K562 (cell line): Measurements from ENCODE around the gene ARHGEF12. TPM values are rescaled to one million over a fixed set of nuclear protein-coding genes. Genes with fewer than 3 reads are reported as not detected.

ENCODE experiments used
- ATF7 ChIP-seq: fragments of 450-650 bp; IDR thresholded peaks from 2 replicates; pipeline ENCODE4 v1.7.1; 2014; ENCODE audit warnings: mild to moderate bottlenecking, moderate library complexity
- BMI1 ChIP-seq: fragments of 150-350 bp; IDR thresholded peaks from 2 replicates; pipeline ENCODE4 v1.6.1; 2014; ENCODE audit warnings: low read length
- CTCFL ChIP-seq: IDR thresholded peaks from 2 replicates; pipeline ENCODE4 v1.6.1; 2011; ENCODE audit warnings: borderline replicate concordance, low read depth, mild to moderate bottlenecking, moderate library complexity, low read length; ENCODE audit not compliant: insufficient read depth, poor library complexity, severe bottlenecking
- CXXC5 ChIP-seq: fragments of 250-450 bp; sonication (Bioruptor Pico); IDR thresholded peaks from 2 replicates; pipeline ENCODE4 v1.8.0; 2022; ENCODE audit warnings: inconsistent platforms, mild to moderate bottlenecking, moderate library complexity
- ELK3 ChIP-seq: fragments of 450-650 bp; formaldehyde crosslinking; IDR thresholded peaks from 2 replicates; pipeline ENCODE4 v1.4.0; 2020; ENCODE audit warnings: mild to moderate bottlenecking
- GABPB1 ChIP-seq: sonication (generic); formaldehyde crosslinking; IDR thresholded peaks from 2 replicates; pipeline ENCODE4 v1.8.0; 2022; ENCODE audit warnings: mild to moderate bottlenecking, missing genetic modification reagents
- HDAC3 ChIP-seq: fragments of 450-650 bp; IDR thresholded peaks from 2 replicates; pipeline ENCODE4 v1.6.1; 2018; ENCODE audit warnings: borderline replicate concordance, mild to moderate bottlenecking, moderate library complexity; ENCODE audit not compliant: partially characterized antibody
- ID3 ChIP-seq, 2 experiments: fragments of 250-450 bp in 1 of 2; fragments of 450-650 bp in 1 of 2; sonication (Bioruptor Pico) in 1 of 2; IDR thresholded peaks; 2 replicates each; pipeline versions ENCODE4 v1.6.1 to v1.8.0; 2016 to 2021; ENCODE audit warnings: mild to moderate bottlenecking in 2 of 2, moderate library complexity in 2 of 2, missing compliant biosample characterization in 1 of 2, missing genetic modification characterization in 1 of 2
- KDM4B ChIP-seq, 2 experiments: fragments of 450-650 bp in 1 of 2; sonication (generic) in 1 of 2; IDR thresholded peaks; 2 replicates each; pipeline ENCODE4 v1.6.1; 2016 to 2017; ENCODE audit warnings: borderline replicate concordance in 2 of 2, antibody characterized with exemption in 1 of 2, low read depth in 1 of 2, mild to moderate bottlenecking in 1 of 2
- KHSRP ChIP-seq: fragments of 450-650 bp; IDR thresholded peaks from 2 replicates; pipeline ENCODE4 v1.6.1; 2017
- MTA3 ChIP-seq: fragments of 450-650 bp; formaldehyde crosslinking; IDR thresholded peaks from 2 replicates; pipeline ENCODE4 v1.6.1; 2017; ENCODE audit warnings: mild to moderate bottlenecking, borderline replicate concordance
- POLR2G ChIP-seq: fragments of 200-400 bp; formaldehyde crosslinking; IDR thresholded peaks from 2 replicates; pipeline ENCODE4 v1.6.1; 2017; ENCODE audit warnings: low read depth, mild to moderate bottlenecking, antibody characterized with exemption, low read length, moderate library complexity
- SMAD4 ChIP-seq: fragments of 250-450 bp; sonication (Bioruptor Pico); conservative IDR thresholded peaks from 2 replicates; pipeline ENCODE4 v1.8.0; 2021; ENCODE audit warnings: inconsistent platforms, mild to moderate bottlenecking, moderate library complexity
- ZBTB17 ChIP-seq: fragments of 450-650 bp; formaldehyde crosslinking; IDR thresholded peaks from 2 replicates; pipeline ENCODE4 v1.4.0; 2020; ENCODE audit warnings: mild to moderate bottlenecking
- ZBTB7A ChIP-seq: IDR thresholded peaks from 2 replicates; pipeline ENCODE4 v1.6.1; 2011; ENCODE audit warnings: low read depth, mild to moderate bottlenecking, low read length, moderate library complexity, borderline replicate concordance; ENCODE audit not compliant: control insufficient read depth
- ZNF133 ChIP-seq: fragments of 250-450 bp; sonication (Bioruptor Pico); IDR thresholded peaks from 2 replicates; pipeline ENCODE4 v1.4.0; 2020; ENCODE audit warnings: mild to moderate bottlenecking
- ZNF184 ChIP-seq: sonication (generic); formaldehyde crosslinking; IDR thresholded peaks from 2 replicates; pipeline ENCODE4 v1.5.0; 2020; ENCODE audit warnings: missing genetic modification reagents
- ZNF217 ChIP-seq: sonication (generic); formaldehyde crosslinking; IDR thresholded peaks from 2 replicates; pipeline ENCODE4 v1.8.0; 2022; ENCODE audit warnings: mild to moderate bottlenecking, missing genetic modification reagents
- polyA plus RNA-seq, 8 experiments: library from polyadenylated mRNA; depleted of rRNA in 4 of 8; stranded (reverse) in 5 of 8; unstranded in 3 of 8; fragments of >200 nt; fragmentation: Nextera tagmentation in 2 of 8; fragmentation: Illumina TruSeq in 1 of 8; extraction: Ambion mirVana in 2 of 8; extraction: Trizol in 1 of 8; gene quantifications; 2 replicates each; pipeline versions ENCODE4 v1.2.1 to v1.2.3, GENCODE V29; 2011 to 2014; ENCODE audit warnings: inconsistent platforms in 1 of 8, missing spikeins in 1 of 8
- total RNA-seq, 7 experiments: library from RNA; depleted of rRNA in 6 of 7; stranded (reverse); fragments of >200 nt in 6 of 7; fragmentation: Illumina TruSeq in 2 of 7; extraction: Trizol in 2 of 7; gene quantifications; 2 replicates each; pipeline versions ENCODE4 v1.2.1 to v1.2.3, GENCODE V29; 2011 to 2021; ENCODE audit warnings: low replicate concordance in 1 of 7
- TF ChIP-seq, protein P1 (sequence below): fragments of 250-450 bp; sonication (Bioruptor Pico); IDR thresholded peaks from 2 replicates; pipeline ENCODE4 v1.8.0; 2022; ENCODE audit warnings: inconsistent platforms
- TF ChIP-seq, protein P2 (sequence below): fragments of 200-800 bp; sonication (Bioruptor generic); IDR thresholded peaks from 2 replicates; pipeline ENCODE4 v1.6.1; 2017; ENCODE audit warnings: missing genetic modification characterization, missing compliant biosample characterization

Gene ARHGEF12
- total and polyA plus RNA-seq, 9 of the 15 experiments (the other 6 are each of a cell fraction or from before 2014, with no cell fraction given), result 3.5 to 51.7 (median 29.5) TPM

DNA sequence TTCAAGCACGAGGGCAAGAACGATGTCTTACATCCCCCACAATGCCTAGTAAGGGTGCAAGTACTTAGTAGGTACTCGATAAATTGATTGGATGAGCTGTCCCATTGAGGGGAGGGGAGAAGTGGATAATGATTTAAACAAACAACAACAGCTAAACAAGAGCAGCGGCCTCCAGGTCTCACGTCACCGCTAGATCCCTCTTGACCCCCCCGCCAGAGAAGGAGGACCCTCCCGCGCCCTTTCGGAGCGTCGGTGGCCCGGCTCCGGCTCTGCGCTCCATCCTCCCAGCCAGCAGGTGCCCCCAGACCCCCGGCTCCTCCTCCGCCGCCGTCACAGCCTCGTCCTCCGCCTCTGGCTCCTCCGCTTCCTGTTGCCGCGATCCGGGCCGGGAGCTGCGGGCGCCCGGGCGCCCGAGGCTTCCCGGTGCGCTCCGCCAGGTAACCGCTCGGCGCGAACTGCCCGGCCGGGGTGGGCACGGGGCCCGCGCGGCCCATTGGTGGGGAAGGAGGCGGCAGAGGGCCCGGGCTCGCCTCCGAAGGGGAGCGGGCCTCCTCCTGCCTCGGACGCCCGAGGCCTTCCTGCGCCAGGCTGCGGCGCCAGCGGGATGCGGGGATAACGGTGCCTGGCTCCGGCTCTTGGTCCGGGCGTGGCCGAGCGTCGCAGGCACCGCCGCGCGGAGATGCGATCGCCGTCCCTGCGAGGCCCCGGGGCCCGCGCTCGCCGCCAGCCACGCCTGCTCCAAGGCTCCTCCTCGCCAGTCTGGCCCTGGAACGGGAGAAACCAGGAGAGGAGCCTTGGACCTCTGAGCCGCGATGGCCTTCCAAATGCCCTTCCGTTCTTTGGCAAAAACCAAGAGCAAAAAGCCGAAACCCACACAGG, 11.0 kb upstream of the ARHGEF12 start, which contains the start of gene TLCD5 (continued):
- TF ChIP-seq, protein P1, sequence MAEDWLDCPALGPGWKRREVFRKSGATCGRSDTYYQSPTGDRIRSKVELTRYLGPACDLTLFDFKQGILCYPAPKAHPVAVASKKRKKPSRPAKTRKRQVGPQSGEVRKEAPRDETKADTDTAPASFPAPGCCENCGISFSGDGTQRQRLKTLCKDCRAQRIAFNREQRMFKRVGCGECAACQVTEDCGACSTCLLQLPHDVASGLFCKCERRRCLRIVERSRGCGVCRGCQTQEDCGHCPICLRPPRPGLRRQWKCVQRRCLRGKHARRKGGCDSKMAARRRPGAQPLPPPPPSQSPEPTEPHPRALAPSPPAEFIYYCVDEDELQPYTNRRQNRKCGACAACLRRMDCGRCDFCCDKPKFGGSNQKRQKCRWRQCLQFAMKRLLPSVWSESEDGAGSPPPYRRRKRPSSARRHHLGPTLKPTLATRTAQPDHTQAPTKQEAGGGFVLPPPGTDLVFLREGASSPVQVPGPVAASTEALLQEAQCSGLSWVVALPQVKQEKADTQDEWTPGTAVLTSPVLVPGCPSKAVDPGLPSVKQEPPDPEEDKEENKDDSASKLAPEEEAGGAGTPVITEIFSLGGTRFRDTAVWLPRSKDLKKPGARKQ, result no peak
- TF ChIP-seq SMAD4 (peak; percentile 51; the same call in 1 of the 2 replicates), CXXC5 (CRISPR knock-in tag) (peak; percentile 73), ZNF217 (CRISPR knock-in tag) (no peak), GABPB1 (CRISPR knock-in tag) (no peak), POLR2G (peak; percentile 78), HDAC3 (no peak), ATF7 (0 out of 2 replicates have a peak, but pooled peaks have one; percentile 27), MTA3 (0 out of 2 replicates have a peak, but pooled peaks have one; percentile 29), ELK3 (CRISPR knock-in tag) (no peak), BMI1 (no peak), ID3 (CRISPR knock-in tag; IDR thresholded peaks at IDR 0.05) (no peak), ID3 (tag; IDR thresholded peaks at IDR 0.05) (no peak), ZNF184 (no peak), ZNF133 (CRISPR knock-in tag) (no peak), CTCFL (peak; percentile 65), KDM4B (IDR thresholded peaks at IDR 0.05; ENCODE audit: borderline replicate concordance in 2 of 2, low read depth in 1 of 2) (no peak), KHSRP (no peak), ZBTB7A (peak; percentile 65; the same call in 1 of the 2 replicates), ZBTB17 (0 out of 2 replicates have a peak, but pooled peaks have one; percentile 38)
- TF ChIP-seq, protein P2, sequence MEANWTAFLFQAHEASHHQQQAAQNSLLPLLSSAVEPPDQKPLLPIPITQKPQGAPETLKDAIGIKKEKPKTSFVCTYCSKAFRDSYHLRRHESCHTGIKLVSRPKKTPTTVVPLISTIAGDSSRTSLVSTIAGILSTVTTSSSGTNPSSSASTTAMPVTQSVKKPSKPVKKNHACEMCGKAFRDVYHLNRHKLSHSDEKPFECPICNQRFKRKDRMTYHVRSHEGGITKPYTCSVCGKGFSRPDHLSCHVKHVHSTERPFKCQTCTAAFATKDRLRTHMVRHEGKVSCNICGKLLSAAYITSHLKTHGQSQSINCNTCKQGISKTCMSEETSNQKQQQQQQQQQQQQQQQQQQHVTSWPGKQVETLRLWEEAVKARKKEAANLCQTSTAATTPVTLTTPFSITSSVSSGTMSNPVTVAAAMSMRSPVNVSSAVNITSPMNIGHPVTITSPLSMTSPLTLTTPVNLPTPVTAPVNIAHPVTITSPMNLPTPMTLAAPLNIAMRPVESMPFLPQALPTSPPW, result peak; percentile 83
